HT1080 (cell line): Measurements from ENCODE around the gene TUBA4A. TPM values are rescaled to one million over a fixed set of nuclear protein-coding genes. Genes with fewer than 3 reads are reported as not detected.
"Not testable (repeated sequence)": the region's sequence is repeated elsewhere in the genome, so short reads cannot be mapped to it uniquely, and the experiment has no call there.

Source experiments
- DNase-seq: peaks from one replicate; pipeline ENCODE4 v3.0.0-alpha.2; 2015; ENCODE audit warnings: low read depth
- total RNA-seq: library from RNA; depleted of rRNA; stranded (reverse); fragments of >200 nt; shearing (Covaris generic); gene quantifications from 2 replicates; pipeline ENCODE4 v1.2.3, GENCODE V29; 2014

The TUBA4A gene
- total RNA-seq, 1 experiment from 2014 or later, result 154 TPM

- DNase-seq, result no peak
These were observed 39.6 kb downstream of the TUBA4A start for GRCh38 chr2:219214141-219214540.

- no peak for DNase-seq
These were observed 40.1 kb downstream of the TUBA4A start for GRCh38 chr2:219213486-219214071.

GRCh38 chr2:219213026-219213415 is 40.7 kb downstream of the TUBA4A start:
- no peak for DNase-seq

GRCh38 chr2:219210886-219211362 is 42.8 kb downstream of the TUBA4A start:
- DNase-seq, result no peak

DNA sequence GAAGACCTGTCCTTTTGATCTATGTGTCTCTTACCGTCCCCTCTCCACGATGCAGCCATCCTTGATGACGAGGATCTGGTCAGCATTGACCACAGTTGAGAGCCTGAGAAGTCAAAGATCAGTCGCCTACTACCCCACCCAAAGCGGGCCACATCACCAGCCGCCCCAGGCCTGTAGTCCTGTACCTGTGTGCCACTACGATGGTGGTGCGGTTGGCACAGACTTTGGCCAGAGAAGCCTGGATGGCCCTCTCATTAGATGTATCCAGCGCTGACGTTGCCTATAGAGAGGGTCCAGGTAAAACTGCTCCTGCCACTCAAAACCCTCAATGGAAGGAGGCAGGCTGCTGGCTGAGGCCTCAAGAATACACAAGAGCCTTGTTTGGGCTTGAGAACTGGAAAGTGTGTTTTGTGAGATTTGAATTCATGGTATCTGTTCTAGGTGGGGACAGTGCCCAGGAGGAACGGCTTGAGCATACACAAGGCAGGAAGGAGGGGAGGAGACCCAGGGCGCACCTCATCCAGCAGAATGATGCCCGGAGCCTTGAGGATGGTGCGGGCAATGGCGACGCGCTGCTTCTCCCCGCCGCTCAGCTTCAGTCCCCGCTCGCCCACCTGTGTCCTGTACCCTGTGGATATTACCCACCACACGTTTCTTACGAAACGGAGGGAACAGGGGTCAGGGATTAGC is 43.4 kb downstream of the TUBA4A start:
- DNase-seq, result no peak

- DNase-seq, result no peak
These were observed 44.2 kb downstream of the TUBA4A start for GRCh38 chr2:219209236-219210195.

DNA sequence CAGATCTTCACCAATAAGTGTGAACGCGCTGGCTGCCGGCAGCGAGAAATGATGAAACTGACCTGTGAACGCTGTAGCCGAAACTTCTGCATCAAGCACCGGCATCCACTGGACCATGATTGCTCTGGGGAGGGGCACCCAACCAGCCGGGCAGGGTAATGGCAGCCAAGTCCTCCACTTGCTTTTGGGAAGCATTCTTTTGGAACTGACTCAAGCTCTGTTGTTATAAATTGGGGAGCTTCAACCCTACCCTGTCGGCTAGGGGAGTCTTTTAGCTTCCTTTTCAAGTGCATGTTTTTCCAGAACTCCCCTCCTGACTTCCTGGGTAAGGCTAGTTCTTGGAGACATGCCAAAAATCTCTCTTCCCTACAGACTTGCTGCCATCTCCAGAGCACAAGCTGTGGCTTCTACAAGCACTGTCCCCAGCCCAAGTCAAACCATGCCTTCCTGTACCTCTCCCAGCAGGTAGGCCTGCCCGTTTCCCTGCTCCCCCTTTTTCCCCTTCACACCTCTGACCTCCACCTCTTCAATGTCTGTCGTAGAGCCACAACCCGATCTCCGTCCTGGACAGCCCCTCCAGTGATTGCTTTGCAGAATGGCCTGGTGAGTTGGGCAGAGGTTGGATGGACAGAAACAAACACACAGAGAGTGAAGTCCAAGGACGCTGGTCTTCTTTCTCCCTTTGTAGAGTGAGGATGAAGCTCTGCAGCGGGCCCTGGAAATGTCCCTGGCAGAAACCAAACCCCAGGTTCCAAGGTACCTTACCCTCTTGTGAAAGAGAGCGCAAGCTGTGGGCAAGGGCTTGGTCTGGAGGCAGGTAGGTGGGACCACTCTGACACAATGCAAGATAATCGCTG is 45.6 kb downstream of the TUBA4A start:
- no peak for DNase-seq

GRCh38 chr2:219207134-219207883 is 46.4 kb downstream of the TUBA4A start:
- no peak for DNase-seq

DNA sequence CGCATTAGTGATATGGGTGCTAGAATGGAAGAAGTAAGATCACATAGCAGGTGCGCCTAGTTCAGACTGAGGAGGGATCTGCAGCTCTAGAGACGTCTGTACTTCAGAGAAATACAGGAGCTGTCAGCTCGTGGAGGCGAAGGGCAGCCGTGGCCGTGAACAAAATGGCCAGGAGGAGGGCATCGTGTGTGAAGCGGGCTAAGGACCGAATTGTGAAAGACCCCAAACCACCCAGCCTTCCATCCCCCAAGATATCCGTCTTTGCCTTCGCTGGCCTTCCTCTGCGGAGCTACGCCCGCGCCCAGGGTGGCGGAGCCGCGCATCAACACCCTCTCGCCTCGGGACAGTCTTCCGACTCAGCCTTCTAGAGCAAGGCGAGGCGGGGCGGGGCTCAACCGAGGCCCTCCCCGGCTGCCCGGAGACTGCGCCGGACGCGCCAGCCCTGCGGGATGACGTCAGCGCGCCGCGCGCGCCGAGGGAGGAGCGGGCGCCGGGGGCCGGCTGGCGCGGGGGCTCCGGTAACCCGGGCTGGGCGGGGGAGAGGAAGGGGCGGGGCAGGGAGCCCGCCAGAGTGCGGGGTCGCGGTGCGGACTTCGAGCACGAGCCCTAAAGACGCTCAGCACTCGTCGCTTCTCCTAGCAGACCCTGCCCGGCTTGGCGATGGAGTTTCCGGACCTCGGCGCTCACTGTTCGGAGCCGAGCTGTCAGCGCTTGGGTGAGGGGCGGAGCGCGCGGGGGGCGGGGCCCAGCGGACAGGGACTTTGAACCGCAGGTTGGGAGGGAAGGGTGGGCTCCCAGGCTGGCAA is 47.2 kb downstream of the TUBA4A start, which contains the start of gene ZFAND2B:
TSS of gene ZFAND2B (plus strand) at position 455 of the 806 bp plus-strand sequence. CDS start at position 661, 206 bp downstream.
- DNase-seq, result peak; percentile 88

DNA sequence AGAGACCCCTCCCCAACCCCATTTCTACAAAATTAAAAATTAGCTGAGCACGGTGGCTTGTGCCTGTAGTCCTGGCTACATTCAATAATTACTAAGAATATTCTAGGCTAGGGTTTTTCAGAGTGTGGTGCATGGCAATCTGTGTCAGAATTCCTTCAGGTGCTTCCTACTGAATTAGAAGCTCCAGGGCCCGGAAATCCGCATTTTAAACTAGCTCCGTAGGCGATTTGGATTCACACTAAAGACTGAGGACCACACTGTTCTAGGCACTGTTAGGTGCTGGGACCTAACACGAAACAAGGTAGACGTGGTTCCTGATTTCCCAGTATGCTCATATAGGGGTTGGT is 47.8 kb downstream of the TUBA4A start:
- no peak for DNase-seq

GRCh38 chr2:219205165-219205538 is 48.6 kb downstream of the TUBA4A start:
- no peak for DNase-seq

GRCh38 chr2:219204425-219205164 is 49.1 kb downstream of the TUBA4A start:
- DNase-seq, result no peak

- DNase-seq, result not testable (repeated sequence)
These were observed 52.4 kb downstream of the TUBA4A start for GRCh38 chr2:219201331-219201730.

GRCh38 chr2:219200502-219201326 is 53.0 kb downstream of the TUBA4A start:
- DNase-seq, result peak; percentile 42
